NCI-H1105 treated with DMSO at 0.1 percent for 48 hours (cell line): ENCODE data around the gene CMYA5.
"Not testable (repeated sequence)": the region's sequence is repeated elsewhere in the genome, so short reads cannot be mapped to it uniquely, and the experiment has no call there.

Source experiments
- DNase-seq: peaks from one replicate; lab custom pipeline; 2025; lab: John Stamatoyannopoulos, UW

CMYA5 gene

GRCh38 chr5:79702606-79703380, 13.2 kb downstream of the CMYA5 start:
- no peak for DNase-seq

- no peak for DNase-seq
Observed at GRCh38 chr5:79703381-79703645, 13.7 kb downstream of the CMYA5 start.

- DNase-seq = no peak
Observed at GRCh38 chr5:79704553-79704952, 14.9 kb downstream of the CMYA5 start.

- DNase-seq = no peak
Observed at GRCh38 chr5:79705632-79706031, 16.0 kb downstream of the CMYA5 start.

- DNase-seq = not testable (repeated sequence)
Observed at GRCh38 chr5:79706317-79706716, 16.7 kb downstream of the CMYA5 start.

GRCh38 chr5:79707535-79707934, 17.9 kb downstream of the CMYA5 start:
- DNase-seq = no peak

- DNase-seq = no peak
Observed at GRCh38 chr5:79712741-79713140, 23.1 kb downstream of the CMYA5 start.

GRCh38 chr5:79713727-79714126, 24.1 kb downstream of the CMYA5 start:
- DNase-seq = no peak

- DNase-seq = no peak
Observed at GRCh38 chr5:79716839-79717238, 27.2 kb downstream of the CMYA5 start.

- no peak for DNase-seq
Observed at GRCh38 chr5:79720096-79720495, 30.5 kb downstream of the CMYA5 start.

- no peak for DNase-seq
Observed at GRCh38 chr5:79727451-79728355, 38.1 kb downstream of the CMYA5 start.

- DNase-seq = no peak
Observed at GRCh38 chr5:79728396-79728795, 38.8 kb downstream of the CMYA5 start.

GRCh38 chr5:79729679-79730078, 40.0 kb downstream of the CMYA5 start:
- DNase-seq = no peak

GRCh38 chr5:79730564-79730963, 40.9 kb downstream of the CMYA5 start:
- no peak for DNase-seq

GRCh38 chr5:79731775-79732174, 42.1 kb downstream of the CMYA5 start:
- DNase-seq = no peak

GRCh38 chr5:79736528-79737514, 47.2 kb downstream of the CMYA5 start:
- DNase-seq = no peak

- no peak for DNase-seq
Observed at GRCh38 chr5:79738349-79738748, 48.7 kb downstream of the CMYA5 start.

- no peak for DNase-seq
Observed at GRCh38 chr5:79742549-79743136, 53.0 kb downstream of the CMYA5 start.

- DNase-seq = no peak
Observed at GRCh38 chr5:79743846-79744605, 54.4 kb downstream of the CMYA5 start.

GRCh38 chr5:79745255-79745654, 55.6 kb downstream of the CMYA5 start:
- no peak for DNase-seq
